Tibial nerve (tissue), 4 donors: ENCODE results near the gene FN3KRP.
"Not testable (repeated sequence)": the region's sequence is repeated elsewhere in the genome, so short reads cannot be mapped to it uniquely, and the experiment has no call there.

Source experiments
- EP300 ChIP-seq, 2 donors: sonication (generic); formaldehyde crosslinking; IDR thresholded peaks; one replicate each; pipeline ENCODE4 v1.6.1; 2017; ENCODE audit warnings: antibody characterized with exemption in 2 of 2, mild to moderate bottlenecking in 1 of 2
- POLR2A ChIP-seq, 2 donors: fragments of 450-650 bp; IDR thresholded peaks; one replicate each; pipeline ENCODE4 v1.6.1; 2017; ENCODE audit warnings: antibody characterized with exemption in 2 of 2, mild to moderate bottlenecking in 2 of 2, moderate library complexity in 2 of 2
- TF ChIP-seq, protein P1 (sequence below), 5 experiments: fragments of 200-600 bp in 3 of 5; fragments of 450-650 bp in 2 of 5; sonication (generic) in 3 of 5; IDR thresholded peaks; one replicate each; pipeline ENCODE4 v1.5.1; 2016 to 2019; ENCODE audit warnings: antibody characterized with exemption in 5 of 5, mild to moderate bottlenecking in 3 of 5, moderate library complexity in 2 of 5

DNA sequence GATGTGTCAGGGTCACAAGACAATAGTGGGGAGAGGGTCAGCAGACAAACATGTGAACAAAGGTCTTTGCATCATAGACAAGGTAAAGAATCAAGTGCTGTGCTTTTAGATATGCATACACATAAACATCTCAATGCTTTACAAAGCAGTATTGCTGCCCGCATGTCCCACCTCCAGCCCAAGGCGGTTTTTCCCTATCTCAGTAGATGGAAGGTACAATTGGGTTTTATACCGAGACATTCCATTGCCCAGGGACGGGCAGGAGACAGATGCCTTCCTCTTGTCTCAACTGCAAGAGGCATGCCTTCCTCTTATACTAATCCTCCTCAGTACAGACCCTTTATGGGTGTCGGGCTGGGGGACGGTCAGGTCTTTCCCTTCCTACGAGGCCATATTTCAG, 28.2 kb downstream of the FN3KRP start:
- TF ChIP-seq, protein P1, sequence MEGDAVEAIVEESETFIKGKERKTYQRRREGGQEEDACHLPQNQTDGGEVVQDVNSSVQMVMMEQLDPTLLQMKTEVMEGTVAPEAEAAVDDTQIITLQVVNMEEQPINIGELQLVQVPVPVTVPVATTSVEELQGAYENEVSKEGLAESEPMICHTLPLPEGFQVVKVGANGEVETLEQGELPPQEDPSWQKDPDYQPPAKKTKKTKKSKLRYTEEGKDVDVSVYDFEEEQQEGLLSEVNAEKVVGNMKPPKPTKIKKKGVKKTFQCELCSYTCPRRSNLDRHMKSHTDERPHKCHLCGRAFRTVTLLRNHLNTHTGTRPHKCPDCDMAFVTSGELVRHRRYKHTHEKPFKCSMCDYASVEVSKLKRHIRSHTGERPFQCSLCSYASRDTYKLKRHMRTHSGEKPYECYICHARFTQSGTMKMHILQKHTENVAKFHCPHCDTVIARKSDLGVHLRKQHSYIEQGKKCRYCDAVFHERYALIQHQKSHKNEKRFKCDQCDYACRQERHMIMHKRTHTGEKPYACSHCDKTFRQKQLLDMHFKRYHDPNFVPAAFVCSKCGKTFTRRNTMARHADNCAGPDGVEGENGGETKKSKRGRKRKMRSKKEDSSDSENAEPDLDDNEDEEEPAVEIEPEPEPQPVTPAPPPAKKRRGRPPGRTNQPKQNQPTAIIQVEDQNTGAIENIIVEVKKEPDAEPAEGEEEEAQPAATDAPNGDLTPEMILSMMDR (IDR thresholded peaks at IDR 0.05) = not testable (repeated sequence)
- not testable (repeated sequence) for TF ChIP-seq POLR2A, EP300 (IDR thresholded peaks at IDR 0.05)
